Aorta (tissue), 5 donors: Measurements from ENCODE around the gene TOR1B. TPM values are rescaled to one million over a fixed set of nuclear protein-coding genes. Genes with fewer than 3 reads are reported as not detected.

Experiments used
- ATAC-seq: fragments of 200-7000 bp; cut with Tn5 transposase; one replicate; pipeline ENCODE4 v1.9.1; 2022; ENCODE audit warnings: moderate library complexity; ENCODE audit not compliant: low FRiP score
- DNase-seq, 2 donors: peaks; one replicate each; pipeline ENCODE4 v3.0.0-alpha.2; 2020
- H3K27ac ChIP-seq, 2 donors: one replicate each; pipeline ENCODE4 v1.5.1; 2013; ENCODE audit warnings: low read length in 2 of 2, mild to moderate bottlenecking in 2 of 2, moderate library complexity in 2 of 2, control low read depth in 1 of 2, inconsistent platforms in 1 of 2, low read depth in 1 of 2
- H3K27me3 ChIP-seq, 2 donors: one replicate each; pipeline ENCODE4 v1.6.1; 2013; ENCODE audit warnings: control low read depth in 1 of 2, low read length in 1 of 2, mild to moderate bottlenecking in 1 of 2, moderate library complexity in 1 of 2; ENCODE audit not compliant: insufficient read depth in 2 of 2, control insufficient read depth in 1 of 2
- H3K36me3 ChIP-seq, 2 donors: one replicate each; pipeline ENCODE4 v1.6.1; 2013; ENCODE audit warnings: control low read depth in 1 of 2, low read length in 1 of 2, mild to moderate bottlenecking in 1 of 2; ENCODE audit not compliant: insufficient read depth in 2 of 2, control insufficient read depth in 1 of 2
- H3K4me1 ChIP-seq, 2 donors: one replicate each; pipeline ENCODE4 v1.6.1; 2013; ENCODE audit warnings: low read length in 2 of 2, control low read depth in 1 of 2, mild to moderate bottlenecking in 1 of 2, moderate library complexity in 1 of 2; ENCODE audit not compliant: insufficient read depth in 2 of 2, control insufficient read depth in 1 of 2
- H3K4me3 ChIP-seq, 2 donors: one replicate each; pipeline ENCODE4 v1.5.1; 2013; ENCODE audit warnings: low read length in 2 of 2, control low read depth in 1 of 2, mild to moderate bottlenecking in 1 of 2
- H3K9me3 ChIP-seq: one replicate; pipeline ENCODE4 v1.6.1; 2013; ENCODE audit warnings: mild to moderate bottlenecking, low read length; ENCODE audit not compliant: control insufficient read depth
- WGBS, 2 donors: extraction: QIAGEN DNeasy Blood & Tissue Kit; methylation state at CpG; one replicate each; pipeline ENCODE4 v1.1.7; 2013; 5-methylcytosine and 5-hydroxymethylcytosine counted together
- intact Hi-C, 2 donors: fragments of 100-400 bp; cut with DNase I; formaldehyde crosslinking; loops; one replicate each; pipeline versions ENCODE4 v1.14.2 to v1.15.0; 2022
- polyA plus RNA-seq, 2 donors: library from polyadenylated mRNA; stranded (reverse); fragments of 200-250 nt; gene quantifications; one replicate each; pipeline ENCODE4 v1.2.3, GENCODE V29; 2013
- total RNA-seq, 2 donors: library from RNA; stranded (reverse); fragmentation: NEBNext Ultra II Directional; extraction: Animal tissue kit (Norgen Biotek cat#: 25700); gene quantifications; one replicate each; pipeline ENCODE4 v1.2.1, GENCODE V29; 2021
- donor health status: healthy with polysubstance abuse.
- donor health status: Bipolar disorder and iron deficiency.
- donor health status: DM: no; HTN: no; CAD: no.
- donor health status: DM: no; HTN: no; CAD: no.
- donor health status: DM: yes; HTN: yes; CAD: no.

The TOR1B gene
- total and polyA plus RNA-seq, 4 donors = 11.4 to 24.3 (median 20.0) TPM

GRCh38 chr9:129814432-129815223 is 11.6 kb downstream of the TOR1B start:
- no peaks in the 10 kb centered on the region for H3K27me3 ChIP-seq
- H3K36me3 ChIP-seq = peaks cover 0 to 2% of the 10 kb centered on the region in 2 donors
- H3K4me3 ChIP-seq = no peak overlapping the region
- WGBS, 2 donors = 84% methylated on average over 17 of the region's 17 CpGs
- ATAC-seq = no peak
- H3K9me3 ChIP-seq = no peaks in the 10 kb centered on the region
- no peak for DNase-seq
- no peak overlapping the region for H3K27ac ChIP-seq
- intact Hi-C loops = no loop called here
- no peaks in the 10 kb centered on the region for H3K4me1 ChIP-seq

GRCh38 chr9:129815278-129815677 is 12.3 kb downstream of the TOR1B start:
- ATAC-seq = no peak
- 82 to 84% methylated on average over 9 to 11 of the region's 11 CpGs for WGBS, 2 donors
- no peaks in the 10 kb centered on the region for H3K4me1 ChIP-seq
- no peak overlapping the region for H3K4me3 ChIP-seq
- H3K27me3 ChIP-seq = no peaks in the 10 kb centered on the region
- H3K27ac ChIP-seq = no peak overlapping the region
- no peaks in the 10 kb centered on the region for H3K9me3 ChIP-seq
- H3K36me3 ChIP-seq = peaks cover 0 to 2% of the 10 kb centered on the region in 2 donors
- intact Hi-C loops = no loop called here
- DNase-seq = no peak

GRCh38 chr9:129816501-129817435 is 13.8 kb downstream of the TOR1B start:
- H3K4me1 ChIP-seq = no peaks in the 10 kb centered on the region

GRCh38 chr9:129822898-129823541 is 20.0 kb downstream of the TOR1B start:
- intact Hi-C loops = no loop called here
- Histone ChIP-seq H3K27me3 (no peaks in the 10 kb centered on the region), H3K27ac (no peak overlapping the region), H3K4me3 (peak overlapping the region; percentile 69 to 78), H3K36me3 (peaks cover 0 to 2% of the 10 kb centered on the region in 2 donors), H3K9me3 (no peaks in the 10 kb centered on the region), H3K4me1 (no peaks in the 10 kb centered on the region)
- 18% methylated on average over 25 to 26 of the region's 26 CpGs for WGBS, 2 donors
- ATAC-seq (peak; percentile 28), DNase-seq (no peak)

More at GRCh38 chr9:129816501-129817435, 13.8 kb downstream of the TOR1B start:
- no peak for DNase-seq
- 85 to 89% methylated on average over 14 of the region's 14 CpGs for WGBS, 2 donors
- Histone ChIP-seq H3K27ac (no peak overlapping the region), H3K36me3 (peaks cover 0 to 2% of the 10 kb centered on the region in 2 donors), H3K9me3 (no peaks in the 10 kb centered on the region), H3K4me3 (no peak overlapping the region), H3K27me3 (no peaks in the 10 kb centered on the region)
- intact Hi-C loops = no loop called here
- ATAC-seq = no peak

GRCh38 chr9:129823542-129823934 is 20.6 kb downstream of the TOR1B start:
- intact Hi-C loops = no loop called here
- no peaks in the 10 kb centered on the region for H3K4me1 ChIP-seq
- peak; percentile 73 for ATAC-seq
- no peaks in the 10 kb centered on the region for H3K9me3 ChIP-seq
- peaks cover 0 to 4% of the 10 kb centered on the region in 2 donors for H3K36me3 ChIP-seq
- H3K27me3 ChIP-seq = no peaks in the 10 kb centered on the region
- WGBS, 2 donors = 1 to 3% methylated on average over 10 to 15 of the region's 15 CpGs
- no peak for DNase-seq
- H3K4me3 ChIP-seq = peak overlapping the region; percentile 69 to 78
- no peak overlapping the region for H3K27ac ChIP-seq

GRCh38 chr9:129823935-129824601 is 21.1 kb downstream of the TOR1B start, which contains the start of gene TOR1A:
TSS of gene TOR1A (minus strand) at chr9:129824136. CDS start at chr9:129824085, 51 bp downstream.
- H3K27me3 ChIP-seq = no peaks in the 10 kb centered on the region
- H3K27ac ChIP-seq = no peak within 1 kb of the TSS
- DNase-seq (peak; percentile 97 to 98), ATAC-seq (peak; percentile 97)
- WGBS, 2 donors = 4 to 5% methylated on average over 45 to 47 of the region's 47 CpGs
- no peaks in the 10 kb centered on the region for H3K9me3 ChIP-seq
- H3K4me3 ChIP-seq = peak within 1 kb of the TSS; percentile 69 to 78
- H3K4me1 ChIP-seq = no peaks in the 10 kb centered on the region
- intact Hi-C loops = no loop called here
- peaks cover 0 to 6% of the 10 kb centered on the region in 2 donors for H3K36me3 ChIP-seq

- intact Hi-C loops = no loop called here
- 79 to 80% methylated on average over 6 of the region's 6 CpGs for WGBS, 2 donors
- ATAC-seq = no peak
- Histone ChIP-seq H3K4me1 (no peaks in the 10 kb centered on the region), H3K36me3 (peaks cover 2 to 13% of the 10 kb centered on the region in 2 donors), H3K4me3 (no peak overlapping the region), H3K9me3 (no peaks in the 10 kb centered on the region), H3K27ac (no peak overlapping the region), H3K27me3 (no peaks in the 10 kb centered on the region)
- no peak for DNase-seq
Observed at GRCh38 chr9:129826344-129826743, 23.4 kb downstream of the TOR1B start.

GRCh38 chr9:129826759-129827158 is 23.8 kb downstream of the TOR1B start:
- H3K27me3 ChIP-seq = no peaks in the 10 kb centered on the region
- DNase-seq = no peak
- H3K36me3 ChIP-seq = peaks cover 5 to 13% of the 10 kb centered on the region in 2 donors
- H3K27ac ChIP-seq = no peak overlapping the region
- ATAC-seq = no peak
- no peaks in the 10 kb centered on the region for H3K9me3 ChIP-seq
- no peak overlapping the region for H3K4me3 ChIP-seq
- intact Hi-C loops = no loop called here
- WGBS, 2 donors = 91 to 100% methylated on average over 1 of the region's 1 CpG
- H3K4me1 ChIP-seq = no peaks in the 10 kb centered on the region
